ENCODE measurements around the gene SCO2.

SCO2 gene

GRCh38 chr22:50524676-50525103 is 708 bp downstream of the SCO2 start:
- no peak for TF ChIP-seq CTCF (IDR thresholded peaks at IDR 0.05; ENCODE audit: low read depth, low read length)
- no peak for DNase-seq (ENCODE audit: extremely low read depth, low read depth)

- TF ChIP-seq CTCF (IDR thresholded peaks at IDR 0.05; ENCODE audit: low read depth, low read length): no peak
- DNase-seq (ENCODE audit: extremely low read depth, low read depth): no peak
Measured at GRCh38 chr22:50523806-50524675, 1.4 kb downstream of the SCO2 start.

- no peak for DNase-seq (ENCODE audit: extremely low read depth, low read depth)
- no peak for TF ChIP-seq CTCF (IDR thresholded peaks at IDR 0.05; ENCODE audit: low read depth, low read length)
Measured at GRCh38 chr22:50523458-50523805, 2.0 kb downstream of the SCO2 start.

DNA sequence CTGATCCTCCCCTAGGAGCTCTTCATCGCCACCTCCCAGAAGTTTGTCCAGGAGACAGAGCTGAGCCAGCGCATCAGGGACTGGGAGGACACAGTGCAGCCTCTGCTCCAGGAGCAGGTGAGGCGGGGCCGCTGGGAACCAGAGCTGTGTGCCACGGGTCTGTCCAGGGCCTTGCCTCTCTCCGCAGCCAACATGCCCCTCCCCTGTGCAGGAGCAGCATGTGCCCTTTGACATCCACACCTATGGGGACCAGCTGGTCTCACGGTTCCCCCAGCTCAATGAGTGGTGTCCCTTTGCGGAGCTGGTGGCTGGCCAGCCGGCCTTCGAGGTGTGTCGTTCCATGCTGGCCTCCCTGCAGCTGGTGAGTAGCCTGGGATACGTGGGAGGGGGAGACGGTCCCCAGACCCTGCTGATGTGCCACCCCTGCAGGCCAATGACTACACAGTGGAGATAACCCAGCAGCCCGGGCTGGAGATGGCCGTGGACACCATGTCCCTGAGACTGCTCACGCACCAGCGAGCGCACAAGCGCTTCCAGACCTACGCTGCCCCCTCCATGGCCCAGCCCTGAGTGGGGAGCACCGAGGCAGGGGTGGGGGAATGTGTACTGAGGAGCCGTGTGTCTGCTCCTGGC is 2.5 kb downstream of the SCO2 start:
- TF ChIP-seq CTCF (IDR thresholded peaks at IDR 0.05; ENCODE audit: low read depth, low read length): no peak
- no peak for DNase-seq (ENCODE audit: extremely low read depth, low read depth)

- no peak for TF ChIP-seq CTCF (IDR thresholded peaks at IDR 0.05; ENCODE audit: low read depth, low read length)
- no peak for DNase-seq (ENCODE audit: extremely low read depth, low read depth)
Measured at GRCh38 chr22:50522208-50522805, 3.1 kb downstream of the SCO2 start.

- DNase-seq (ENCODE audit: extremely low read depth, low read depth): no peak
- no peak for TF ChIP-seq CTCF (IDR thresholded peaks at IDR 0.05; ENCODE audit: low read depth, low read length)
Measured at GRCh38 chr22:50521710-50522109, 3.7 kb downstream of the SCO2 start.

All from AG09319 (cell line).